HG03378 (cell line): ENCODE results near the gene CINP.
A peak's percentile ranks its signal among the peaks of the same experiment; 100 is the strongest.
"Not testable (repeated sequence)": the region's sequence is repeated elsewhere in the genome, so short reads cannot be mapped to it uniquely, and the experiment has no call there.

ENCODE experiments used
- ATAC-seq: cut with Tn5 transposase; IDR thresholded peaks from one replicate; pipeline ENCODE4 v1.9.1; 2021; ENCODE audit warnings: mild to moderate bottlenecking, moderate library complexity; ENCODE audit not compliant: unreplicated experiment

Gene CINP

DNA sequence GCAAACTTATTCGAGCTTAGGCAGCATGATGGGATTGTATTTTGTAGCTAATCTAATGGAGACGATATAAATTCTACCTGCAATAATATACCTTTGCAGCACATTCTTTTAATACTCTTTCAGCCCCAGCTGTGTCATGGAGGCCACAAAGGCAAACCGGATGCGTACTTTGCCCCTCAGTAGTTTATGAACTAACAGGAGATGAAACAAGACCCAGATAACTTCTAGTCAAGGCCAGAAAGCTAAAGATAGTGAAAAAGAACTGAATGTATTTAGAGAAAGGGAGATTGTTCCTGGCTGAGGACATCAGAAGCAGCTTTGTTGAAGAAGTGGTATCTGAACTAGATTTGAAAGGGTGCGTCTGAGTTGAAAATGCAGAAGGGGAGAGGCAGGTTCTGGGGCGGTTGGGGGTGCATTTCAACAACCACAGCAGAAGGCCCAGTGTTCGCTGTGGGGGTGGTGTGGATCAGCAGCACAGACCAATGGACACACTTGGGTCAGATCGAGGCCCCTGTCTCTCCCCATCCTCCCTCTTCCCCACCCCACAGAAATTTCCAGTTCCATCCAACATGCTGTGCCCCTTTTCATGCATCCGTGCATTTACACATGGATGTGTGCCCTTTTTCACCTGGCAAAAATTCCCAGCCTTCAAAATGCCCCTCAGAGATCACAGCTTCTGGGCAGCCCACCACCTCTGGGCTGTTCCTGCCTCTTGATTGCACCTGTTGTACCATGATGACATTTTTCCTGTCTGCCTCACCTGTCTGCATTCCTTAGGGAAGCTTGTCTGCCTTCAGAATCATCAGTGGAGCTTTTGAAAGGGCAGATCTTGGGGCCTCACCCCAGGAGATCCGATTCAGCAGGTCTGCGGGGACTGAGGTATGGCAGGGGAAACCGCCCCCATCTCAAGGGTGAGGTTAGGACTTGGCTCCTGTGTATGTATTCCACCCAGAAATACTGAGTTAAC, 41.0 kb downstream of the CINP start:
- ATAC-seq: no peak

DNA sequence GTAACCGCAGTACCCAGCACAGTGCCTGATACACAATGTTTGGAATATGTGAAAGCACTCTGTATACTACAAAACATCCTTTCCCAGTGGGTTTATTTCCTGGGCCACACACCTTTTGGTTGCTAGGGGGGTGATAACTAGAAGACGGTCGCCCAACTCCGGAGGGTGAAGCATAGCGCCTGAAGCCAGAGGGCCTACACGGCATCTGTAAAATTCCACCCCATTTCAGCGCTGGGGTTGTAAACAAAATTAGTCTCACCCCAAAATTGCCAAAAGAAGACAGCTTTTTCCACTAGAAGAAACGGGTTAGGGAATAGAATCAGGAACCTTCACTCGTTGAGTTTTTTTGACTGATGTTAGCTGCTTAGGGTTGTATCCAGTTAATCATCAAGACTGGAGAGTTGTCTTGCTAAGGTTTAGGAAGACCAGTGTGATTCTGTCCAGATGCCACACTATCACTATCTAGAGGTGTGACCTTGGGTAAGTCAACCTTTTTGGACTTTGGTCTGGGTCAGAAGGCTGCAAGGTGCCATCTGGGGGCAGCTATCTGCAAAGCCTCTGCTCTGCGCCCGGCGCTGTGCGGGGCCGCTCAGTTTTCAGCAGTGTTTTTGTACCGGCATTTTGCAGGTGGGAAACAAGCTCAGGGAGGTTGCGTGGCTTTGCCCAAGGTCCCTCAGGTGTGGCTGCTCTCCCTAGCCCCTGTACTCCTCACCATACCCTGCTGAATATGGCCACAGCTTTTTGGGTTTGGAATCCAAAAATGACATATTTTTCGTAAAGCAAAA, 41.8 kb downstream of the CINP start:
- ATAC-seq: no peak

DNA sequence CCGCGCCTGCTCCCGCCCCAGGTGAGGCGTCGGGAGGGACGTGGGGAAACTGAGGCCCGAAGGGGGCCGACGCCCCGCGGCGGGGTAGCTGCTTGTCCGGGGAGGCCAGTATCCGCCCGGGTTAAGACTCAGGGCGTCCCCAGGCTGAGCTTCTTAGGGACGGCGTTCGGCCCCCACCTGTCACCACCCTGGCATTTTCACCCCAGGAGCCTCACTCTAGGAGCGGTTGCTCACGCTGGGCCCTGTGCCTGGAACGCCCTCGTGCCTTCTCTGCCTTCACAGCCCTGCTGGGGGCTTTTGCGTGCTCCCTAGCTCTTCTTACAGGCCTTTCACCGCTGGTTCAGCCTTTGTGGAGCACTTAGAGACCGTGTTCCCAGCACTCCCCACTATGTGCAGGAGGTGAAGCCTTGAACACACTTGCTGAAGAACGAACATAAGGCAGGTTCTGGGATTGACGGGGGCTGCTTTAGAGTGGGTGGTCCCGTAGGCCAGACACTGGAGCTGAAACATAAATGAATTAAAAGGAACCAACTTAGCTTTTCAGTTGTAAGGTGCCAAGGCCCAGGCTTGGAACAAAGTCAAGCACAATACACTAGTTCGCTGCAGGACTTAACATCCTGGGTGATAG, 42.5 kb downstream of the CINP start:
- no peak for ATAC-seq

DNA sequence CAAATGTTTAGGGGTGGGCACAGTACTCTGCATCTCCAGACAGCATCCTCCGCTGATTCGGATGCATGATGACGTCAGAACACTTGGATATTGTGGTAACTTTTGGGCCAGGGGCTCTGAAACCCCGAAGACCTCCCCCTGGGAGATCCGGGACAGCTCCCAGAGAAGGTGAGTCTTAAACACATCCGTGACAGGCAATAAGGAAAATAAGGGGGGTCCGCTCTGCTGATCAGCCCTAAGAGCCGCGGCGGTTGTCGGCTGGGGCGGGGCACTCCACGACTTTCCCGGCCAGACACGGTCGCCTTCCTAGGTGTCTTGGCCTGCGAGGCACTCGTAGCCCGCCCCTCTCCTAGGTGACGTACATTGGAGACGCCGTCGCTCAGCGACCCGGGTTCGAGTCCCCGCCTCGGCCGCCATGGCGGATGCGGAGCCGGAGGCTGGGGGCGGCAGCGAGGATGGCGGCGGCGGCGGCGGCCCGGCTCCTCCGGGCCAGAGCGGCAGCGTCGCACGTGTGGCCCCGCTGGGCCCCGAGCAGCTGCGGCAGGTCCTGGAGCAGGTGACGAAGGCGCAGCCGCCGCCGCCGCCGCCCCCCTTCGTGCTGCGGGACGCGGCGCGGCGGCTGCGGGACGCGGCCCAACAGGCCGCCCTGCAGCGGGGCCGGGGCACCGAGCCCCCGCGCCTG, 43.2 kb downstream of the CINP start, which contains the start of gene ZNF839:
TSS of gene ZNF839 (plus strand) at position 396 of the 682 bp plus-strand sequence. CDS start at position 416, 20 bp downstream.
- ATAC-seq: peak; percentile 38

DNA sequence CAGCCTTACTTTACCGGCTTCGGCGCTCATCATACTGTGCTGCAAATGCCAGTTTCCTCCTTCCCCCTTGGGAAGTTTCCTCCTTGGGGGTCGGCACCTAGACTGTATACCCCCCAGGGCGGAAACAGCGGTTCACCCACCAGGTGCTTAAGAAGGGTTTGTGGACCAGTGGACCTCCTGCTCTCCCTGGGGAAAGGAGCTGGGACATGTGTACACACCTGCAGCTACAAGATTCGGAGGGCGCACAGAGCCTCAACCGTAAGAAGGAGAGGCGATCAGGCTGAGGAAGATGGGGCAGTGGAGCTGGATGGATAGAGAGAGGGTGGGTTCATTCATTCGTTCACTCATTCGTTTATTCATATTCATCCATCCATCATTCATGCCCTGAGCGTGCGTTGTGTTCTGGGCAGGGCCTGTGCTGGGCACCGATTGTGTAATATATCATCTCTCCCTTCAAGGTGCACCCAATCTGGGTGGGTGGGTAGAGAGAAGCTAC, 43.9 kb downstream of the CINP start:
- ATAC-seq: no peak

DNA sequence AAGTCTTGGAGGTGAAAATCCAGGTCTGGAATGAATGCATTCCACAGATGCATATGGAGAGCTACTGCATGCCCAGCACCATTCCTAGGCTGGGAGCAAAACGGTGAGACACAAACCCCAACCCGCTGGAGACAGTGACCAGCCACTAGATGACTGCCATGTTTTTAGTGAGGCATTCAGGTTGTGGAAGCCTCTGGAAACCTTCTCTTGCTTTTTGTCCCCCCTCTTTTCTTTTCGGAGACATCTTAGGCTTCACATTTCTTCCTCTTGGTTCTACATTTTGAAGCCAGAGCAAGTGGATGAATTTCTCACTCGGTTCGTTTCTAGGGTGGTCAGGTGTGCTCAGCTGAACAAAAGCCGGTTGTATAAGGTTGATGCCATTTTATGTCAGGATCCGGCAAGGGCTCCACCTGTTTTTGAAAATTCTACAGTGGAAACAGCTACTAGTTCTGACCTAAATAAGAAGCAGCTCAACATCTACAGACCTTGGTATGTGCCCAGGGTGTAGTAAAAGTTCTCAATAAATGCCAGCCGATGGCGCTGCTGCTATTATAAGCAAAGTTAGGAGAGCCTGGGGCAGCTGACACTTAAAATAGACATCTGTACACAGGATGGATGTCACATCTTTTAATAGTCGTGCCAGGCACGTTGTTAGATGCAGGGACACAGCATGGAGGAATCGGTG, 45.0 kb downstream of the CINP start:
- ATAC-seq: no peak

DNA sequence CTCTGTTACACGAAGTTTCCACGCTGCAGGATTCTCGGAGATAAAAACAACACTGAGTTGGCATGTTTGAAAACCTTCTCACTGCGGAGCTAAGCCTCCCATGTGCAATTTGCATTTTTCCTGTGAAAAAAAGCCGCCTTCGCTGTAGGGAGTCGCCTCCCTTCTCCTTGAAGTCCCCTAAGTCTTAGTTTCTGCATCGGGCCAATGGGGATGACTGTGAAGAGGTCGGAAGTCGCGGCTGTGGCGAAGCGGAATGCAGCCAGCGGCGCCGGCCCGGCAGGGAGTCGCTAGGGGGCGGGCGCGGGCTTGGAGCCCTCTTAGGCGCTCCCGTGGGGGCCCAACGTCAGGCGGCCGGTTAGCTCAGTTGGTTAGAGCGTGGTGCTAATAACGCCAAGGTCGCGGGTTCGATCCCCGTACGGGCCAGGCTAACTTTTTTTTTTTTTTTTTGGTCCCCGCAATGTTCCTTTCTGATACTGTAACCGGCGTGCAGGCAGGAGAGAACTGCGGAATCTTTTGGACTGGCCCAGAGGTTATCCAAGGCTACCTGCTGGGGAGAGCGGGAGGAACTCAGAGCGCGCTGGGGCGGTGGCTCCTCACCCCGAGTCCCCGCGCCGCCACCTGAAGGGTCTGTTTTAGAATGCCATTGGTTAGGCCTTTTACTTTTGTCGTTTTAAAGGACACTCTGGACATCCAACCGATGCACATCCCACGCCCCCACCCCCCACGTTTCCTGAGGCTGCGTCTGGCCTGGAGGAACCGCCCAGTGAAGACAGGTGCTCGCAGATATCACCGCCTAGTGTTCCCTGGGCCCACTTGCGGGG, 45.7 kb downstream of the CINP start:
- peak; percentile 52 for ATAC-seq

DNA sequence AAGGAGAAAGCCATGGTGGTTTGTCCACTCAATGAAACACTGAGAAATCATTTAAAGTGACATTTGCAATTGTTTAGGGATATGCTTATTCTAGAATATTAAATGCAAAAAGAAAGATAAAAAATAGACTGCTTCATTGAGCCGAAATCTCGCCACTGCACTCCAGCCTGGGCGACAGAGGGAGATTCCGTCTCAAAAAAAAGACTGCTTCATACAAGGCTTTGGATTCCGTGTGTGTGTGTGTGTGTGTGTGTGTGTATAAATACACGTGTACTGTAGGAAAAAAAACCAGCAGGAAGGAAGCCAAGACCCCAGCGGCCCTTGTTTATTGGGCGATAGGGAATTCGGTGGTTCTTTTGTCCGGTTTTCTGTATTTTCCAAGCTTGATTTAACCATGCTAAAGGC, 46.4 kb downstream of the CINP start:
- ATAC-seq: no peak

DNA sequence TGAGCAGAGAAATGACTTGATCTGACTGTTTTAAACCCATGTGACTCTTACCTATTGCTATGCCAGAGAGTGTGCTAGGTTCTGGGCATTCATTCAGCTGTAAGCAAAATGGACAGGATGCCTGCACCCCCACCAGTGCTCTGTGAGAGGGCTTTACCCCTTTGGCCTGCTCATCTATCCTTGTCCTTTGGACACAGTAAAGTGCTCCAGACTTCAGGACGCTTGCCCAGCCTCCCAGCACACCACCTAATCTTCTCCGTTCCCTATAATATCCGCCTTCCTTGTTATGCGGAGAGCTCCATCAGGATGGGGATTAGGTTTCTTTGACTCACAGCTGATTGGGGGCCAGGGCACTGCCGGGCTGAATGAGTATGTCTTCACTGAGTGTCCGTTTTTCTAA, 47.6 kb downstream of the CINP start:
- no peak for ATAC-seq

DNA sequence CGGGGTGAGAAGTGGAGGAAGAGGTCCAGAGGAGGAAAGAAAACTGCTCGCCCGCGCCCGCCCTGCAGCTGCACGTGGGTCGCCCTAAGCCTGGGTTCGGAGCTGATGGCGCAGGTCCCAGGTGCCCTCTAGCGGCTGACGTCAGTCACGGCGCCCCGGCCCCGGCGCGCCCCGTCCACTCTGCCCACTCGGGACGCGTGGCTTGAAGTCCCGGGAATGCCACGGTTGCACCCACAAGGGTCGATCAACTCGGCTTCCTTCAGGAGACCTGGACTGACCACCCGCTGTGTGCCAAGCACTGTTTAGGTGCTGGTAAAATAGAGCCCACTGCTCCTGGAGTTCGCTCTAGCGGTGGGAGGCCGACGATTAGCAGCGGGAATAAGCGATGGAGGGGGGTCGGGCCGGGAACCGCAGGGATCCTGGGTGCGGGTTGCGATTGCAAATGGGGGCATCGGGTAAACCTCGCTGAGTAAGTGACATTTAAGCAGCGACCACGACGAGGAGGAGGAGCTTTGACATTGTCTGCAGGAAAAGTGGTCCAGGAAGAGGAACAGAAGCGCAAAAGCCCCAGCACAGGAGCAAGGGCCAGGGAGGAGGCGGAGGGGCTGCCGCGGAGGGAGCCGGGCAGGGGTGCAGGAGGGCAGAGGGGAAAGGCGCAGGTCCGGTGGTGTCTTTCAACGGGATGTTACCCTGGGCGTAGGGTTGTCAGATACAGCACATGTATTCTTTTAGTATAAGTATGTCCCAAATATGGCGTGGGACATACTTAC, 48.3 kb downstream of the CINP start:
- peak; percentile 42 for ATAC-seq

DNA sequence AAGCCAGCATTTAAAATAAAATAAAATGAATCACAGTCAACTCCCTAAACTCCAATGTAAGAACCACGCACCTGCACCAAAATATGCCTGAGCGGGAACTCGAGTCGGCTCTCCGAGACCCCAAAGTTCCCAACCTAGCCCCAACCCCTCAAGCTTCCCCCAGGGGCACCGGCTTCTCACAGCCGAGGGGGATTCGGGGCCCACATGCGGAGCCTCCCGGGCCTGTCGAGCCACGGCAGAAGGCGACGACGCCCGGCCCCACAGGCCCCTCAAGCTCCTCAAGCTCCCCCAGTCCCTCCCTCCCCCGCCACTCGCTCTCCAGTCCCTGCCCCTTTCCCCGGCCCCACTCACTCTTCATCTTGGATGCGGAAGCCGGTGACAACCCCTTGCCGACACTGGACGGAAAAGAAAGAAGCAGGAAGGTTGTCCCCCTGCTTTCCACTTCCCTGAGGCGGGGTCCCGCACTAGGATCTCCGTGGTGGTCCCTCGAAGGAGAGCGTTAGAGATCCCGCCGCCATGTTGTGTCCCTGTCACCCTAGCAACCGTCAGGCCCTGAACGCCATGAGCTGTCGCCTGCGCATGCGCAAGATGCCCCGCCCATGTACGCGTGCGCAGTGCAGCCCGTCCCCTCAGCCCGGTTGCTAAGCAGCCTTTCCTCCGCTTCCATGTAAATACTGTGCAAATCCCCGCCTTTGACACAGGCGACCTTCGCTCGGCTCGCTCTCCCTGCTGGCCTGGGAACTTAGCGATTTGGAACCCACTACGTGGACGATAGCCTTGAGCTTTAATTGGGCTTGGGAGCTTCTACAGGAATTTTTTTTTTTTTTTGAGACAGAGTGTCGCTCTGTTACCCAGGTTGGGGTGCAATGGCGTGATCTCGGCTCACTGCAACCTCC, 57.8 kb downstream of the CINP start, which contains the start of gene MOK:
TSS of gene MOK (minus strand) at position 554 of the 896 bp plus-strand sequence. CDS start at position 358, 196 bp downstream.
- peak; percentile 88 for ATAC-seq

DNA sequence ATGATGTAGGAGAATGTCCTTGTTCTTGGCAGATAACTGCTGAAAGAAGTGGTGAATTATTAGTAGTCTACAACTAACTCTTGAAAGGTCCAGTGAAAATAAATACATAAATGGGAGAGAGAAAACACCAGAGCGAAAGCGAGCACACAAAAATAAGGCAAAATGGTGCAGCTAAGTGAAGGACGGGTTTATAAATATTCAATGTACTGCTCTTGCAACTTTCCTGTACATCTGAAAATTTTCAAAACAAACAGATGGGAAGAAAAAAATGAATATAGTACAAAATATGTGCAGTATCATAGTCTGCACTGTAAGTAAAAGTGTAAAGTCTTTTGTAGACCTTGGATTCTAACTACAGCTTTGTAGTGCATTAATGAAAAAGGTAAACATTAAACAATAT, 59.0 kb downstream of the CINP start:
- ATAC-seq: no peak

DNA sequence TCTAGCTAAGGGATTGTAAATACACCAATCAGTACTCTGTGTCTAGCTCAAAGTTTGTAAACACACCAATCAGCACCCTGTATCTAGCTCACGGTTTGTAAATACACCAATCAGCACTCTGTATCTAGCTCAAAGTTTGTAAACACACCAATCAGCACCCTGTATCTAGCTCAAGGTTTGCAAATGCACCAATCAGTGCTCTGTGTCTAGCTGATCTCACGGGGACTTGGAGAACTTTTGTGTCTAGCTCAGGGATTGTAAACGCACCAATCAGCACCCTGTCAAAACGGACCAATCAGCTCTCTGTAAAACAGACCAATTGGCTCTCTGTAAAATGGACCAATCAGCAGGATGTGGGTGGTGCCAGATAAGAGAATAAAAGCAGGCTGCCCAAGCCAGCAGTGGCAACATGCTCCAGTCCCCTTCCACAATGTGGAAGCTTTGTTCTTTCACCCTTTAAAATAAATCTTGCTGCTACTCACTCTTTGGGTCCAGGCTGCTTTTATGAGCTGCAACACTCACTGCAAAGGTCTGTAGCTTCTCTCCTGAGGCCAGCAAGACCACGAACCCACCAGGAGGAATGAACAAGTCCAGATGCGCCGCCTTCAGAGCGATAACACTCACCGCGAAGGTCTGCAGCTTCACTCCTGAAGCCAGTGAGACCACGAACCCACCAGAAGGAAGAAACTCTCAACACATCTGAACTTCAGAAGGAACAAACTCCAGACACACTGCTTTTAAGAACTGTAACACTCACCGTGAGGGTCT, 64.2 kb downstream of the CINP start:
- ATAC-seq: not testable (repeated sequence)
